Measurements from ENCODE around the gene EFNA4. TPM values are rescaled to one million over a fixed set of nuclear protein-coding genes. Genes with fewer than 3 reads are reported as not detected.

The EFNA4 gene
- total and polyA plus RNA-seq, 2 of the 4 experiments (the other 2 are of a cell fraction) = 3.8 to 11.8 TPM

DNA sequence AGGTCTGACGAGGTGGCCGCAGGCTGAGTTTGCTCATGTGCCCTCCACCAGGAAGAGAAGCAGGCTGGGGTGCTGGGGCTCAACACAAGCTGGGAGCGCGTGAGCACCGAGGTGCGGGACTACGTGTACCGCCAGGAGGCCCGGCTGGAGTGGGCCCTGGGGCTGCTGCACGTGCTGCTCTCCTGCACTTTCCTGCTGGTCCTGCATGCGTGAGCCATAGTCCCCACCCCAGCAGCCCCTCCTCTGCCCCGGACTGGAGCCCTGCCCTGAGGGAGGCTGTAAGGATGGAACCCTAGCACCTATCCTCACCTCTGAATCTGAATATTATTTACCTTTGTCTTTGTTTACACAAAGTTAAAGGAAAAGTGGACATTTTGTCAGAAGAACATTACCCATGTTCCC lies 20.2 kb upstream of the EFNA4 start:
- CTCF ChIA-PET = interaction anchor here (1.4 to 2.4 kb wide), 3 partner anchors 16 to 42 kb away, joined by 7 to 12 read pairs (median 9); no protein-coding TSS in a partner anchor
- Histone ChIP-seq H3K27me3 (ENCODE audit: control insufficient read depth, insufficient read depth, low read length) (peaks cover 21% of the 10 kb centered on the region), H4K5ac (ENCODE audit: low read depth, low read length) (no peak overlapping the region), H3K4ac (ENCODE audit: low read depth, low read length) (no peak overlapping the region), H3K9me3 (ENCODE audit: control insufficient read depth, insufficient read depth, low read length) (no peaks in the 10 kb centered on the region), H2BK120ac (ENCODE audit: low read depth, low read length) (no peak overlapping the region), H4K91ac (ENCODE audit: insufficient read depth, low read depth, low read length) (no peak overlapping the region), H3K23ac (ENCODE audit: low read depth, low read length) (no peak overlapping the region), H2BK15ac (ENCODE audit: low read depth, low read length) (no peak overlapping the region), H3K14ac (replicated peaks; ENCODE audit: low read depth, low read length) (no peak overlapping the region), H2AK5ac (ENCODE audit: low read depth, low read length) (no peak overlapping the region), H2BK5ac (ENCODE audit: low read depth, low read length, poor library complexity, severe bottlenecking) (no peak overlapping the region), H4K20me1 (ENCODE audit: insufficient read depth, low read length) (no peaks in the 10 kb centered on the region; the same call in 1 of the 2 replicates), H2BK20ac (ENCODE audit: low read depth, low read length) (no peak overlapping the region), H3K9ac (ENCODE audit: low read depth, low read length) (no peak overlapping the region), H3K27ac (ENCODE audit: insufficient read depth, low read length) (no peak overlapping the region), H3K79me1 (ENCODE audit: low read depth in 1 of 2, low read length in 2 of 2) (no peaks in the 10 kb centered on the region), H3K56ac (ENCODE audit: extremely low read depth, insufficient read depth, low read length) (no peak overlapping the region), H4K8ac (ENCODE audit: low read depth in 2 of 2, low read length in 2 of 2) (no peak overlapping the region), H3K4me2 (ENCODE audit: low read depth, low read length) (no peak overlapping the region), H3K4me1 (ENCODE audit: control insufficient read depth, insufficient read depth, low read length) (peaks cover 7% of the 10 kb centered on the region), H3K4me3 (ENCODE audit: insufficient read depth, low read depth, low read length) (no peak overlapping the region), H3K18ac (ENCODE audit: low read depth, low read length) (no peak overlapping the region), H3K9me1 (ENCODE audit: insufficient read depth, low read length) (peaks cover 8% of the 10 kb centered on the region), H3K36me3 (ENCODE audit: control insufficient read depth, insufficient read depth, low read length) (no peaks in the 10 kb centered on the region), H2AK9ac (replicated peaks; ENCODE audit: low read depth, low read length, poor library complexity) (no peak overlapping the region), H2AFZ (replicated peaks; ENCODE audit: low read length, poor library complexity) (no peak overlapping the region)
- DNase-seq (no peak), ATAC-seq (ENCODE audit: low read depth) (no peak)
- dilution Hi-C loops (cut with HindIII; ENCODE audit: low sequenced_read_pairs, unreplicated experiment) (no loop called here), in situ Hi-C loops (cut with MboI; ENCODE audit: low sequenced_read_pairs) (no loop called here), intact Hi-C loops (cut with micrococcal nuclease) (no loop called here)
- 60% methylated on average over 2 of the region's 12 CpGs; no CpG with 5 or more reads in 1 of the 2 experiments for WGBS, 2 experiments (ENCODE audit: extremely low coverage in 2 of 2, insufficient read length in 1 of 2)
- POLR2A ChIA-PET (ENCODE audit: unreplicated experiment) = no interaction called here
- no TSS peak for BruUV-seq (replicated peaks)
- no peak for TF ChIP-seq NFE2L2 (IDR thresholded peaks at IDR 0.05; ENCODE audit: low read depth, low read length)
- TF ChIP-seq CHD1 (IDR thresholded peaks at IDR 0.05; ENCODE audit: low read depth, low read length) = no peak
- no peak for TF ChIP-seq MXI1 (IDR thresholded peaks at IDR 0.05; ENCODE audit: borderline replicate concordance, low read depth, low read length)
- TF ChIP-seq, protein P1, sequence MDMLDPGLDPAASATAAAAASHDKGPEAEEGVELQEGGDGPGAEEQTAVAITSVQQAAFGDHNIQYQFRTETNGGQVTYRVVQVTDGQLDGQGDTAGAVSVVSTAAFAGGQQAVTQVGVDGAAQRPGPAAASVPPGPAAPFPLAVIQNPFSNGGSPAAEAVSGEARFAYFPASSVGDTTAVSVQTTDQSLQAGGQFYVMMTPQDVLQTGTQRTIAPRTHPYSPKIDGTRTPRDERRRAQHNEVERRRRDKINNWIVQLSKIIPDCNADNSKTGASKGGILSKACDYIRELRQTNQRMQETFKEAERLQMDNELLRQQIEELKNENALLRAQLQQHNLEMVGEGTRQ (IDR thresholded peaks at IDR 0.05; ENCODE audit: low read depth, low read length) = no peak
- no peak for TF ChIP-seq BHLHE40 (IDR thresholded peaks at IDR 0.05; ENCODE audit: low read depth, low read length)
- TF ChIP-seq MAFK (IDR thresholded peaks at IDR 0.05; ENCODE audit: low read depth, low read length) = no peak
- TF ChIP-seq SMC3 (IDR thresholded peaks at IDR 0.05; ENCODE audit: low read depth, low read length) = no peak
- TF ChIP-seq FOS (IDR thresholded peaks at IDR 0.05; ENCODE audit: low read depth, low read length) = no peak
- no peak for TF ChIP-seq RAD21 (IDR thresholded peaks at IDR 0.05; ENCODE audit: low read length)
- TF ChIP-seq, protein P2, sequence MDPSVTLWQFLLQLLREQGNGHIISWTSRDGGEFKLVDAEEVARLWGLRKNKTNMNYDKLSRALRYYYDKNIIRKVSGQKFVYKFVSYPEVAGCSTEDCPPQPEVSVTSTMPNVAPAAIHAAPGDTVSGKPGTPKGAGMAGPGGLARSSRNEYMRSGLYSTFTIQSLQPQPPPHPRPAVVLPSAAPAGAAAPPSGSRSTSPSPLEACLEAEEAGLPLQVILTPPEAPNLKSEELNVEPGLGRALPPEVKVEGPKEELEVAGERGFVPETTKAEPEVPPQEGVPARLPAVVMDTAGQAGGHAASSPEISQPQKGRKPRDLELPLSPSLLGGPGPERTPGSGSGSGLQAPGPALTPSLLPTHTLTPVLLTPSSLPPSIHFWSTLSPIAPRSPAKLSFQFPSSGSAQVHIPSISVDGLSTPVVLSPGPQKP (IDR thresholded peaks at IDR 0.05; ENCODE audit: borderline replicate concordance, low read depth, low read length) = no peak
- TF ChIP-seq POLR2A (IDR thresholded peaks at IDR 0.05; ENCODE audit: low read depth, low read length) = no peak
- no peak for TF ChIP-seq CEBPB (IDR thresholded peaks at IDR 0.05; ENCODE audit: low read depth, low read length)
- no peak for TF ChIP-seq RCOR1 (IDR thresholded peaks at IDR 0.05; ENCODE audit: insufficient replicate concordance, low read length)
- TF ChIP-seq, protein P3, sequence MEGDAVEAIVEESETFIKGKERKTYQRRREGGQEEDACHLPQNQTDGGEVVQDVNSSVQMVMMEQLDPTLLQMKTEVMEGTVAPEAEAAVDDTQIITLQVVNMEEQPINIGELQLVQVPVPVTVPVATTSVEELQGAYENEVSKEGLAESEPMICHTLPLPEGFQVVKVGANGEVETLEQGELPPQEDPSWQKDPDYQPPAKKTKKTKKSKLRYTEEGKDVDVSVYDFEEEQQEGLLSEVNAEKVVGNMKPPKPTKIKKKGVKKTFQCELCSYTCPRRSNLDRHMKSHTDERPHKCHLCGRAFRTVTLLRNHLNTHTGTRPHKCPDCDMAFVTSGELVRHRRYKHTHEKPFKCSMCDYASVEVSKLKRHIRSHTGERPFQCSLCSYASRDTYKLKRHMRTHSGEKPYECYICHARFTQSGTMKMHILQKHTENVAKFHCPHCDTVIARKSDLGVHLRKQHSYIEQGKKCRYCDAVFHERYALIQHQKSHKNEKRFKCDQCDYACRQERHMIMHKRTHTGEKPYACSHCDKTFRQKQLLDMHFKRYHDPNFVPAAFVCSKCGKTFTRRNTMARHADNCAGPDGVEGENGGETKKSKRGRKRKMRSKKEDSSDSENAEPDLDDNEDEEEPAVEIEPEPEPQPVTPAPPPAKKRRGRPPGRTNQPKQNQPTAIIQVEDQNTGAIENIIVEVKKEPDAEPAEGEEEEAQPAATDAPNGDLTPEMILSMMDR (conservative IDR thresholded peaks at IDR 0.05; ENCODE audit: low read depth, low read length) = no peak
- TF ChIP-seq MAZ (IDR thresholded peaks at IDR 0.05; ENCODE audit: borderline replicate concordance, low read depth, low read length) = no peak
- TF ChIP-seq RFX5 (IDR thresholded peaks at IDR 0.05; ENCODE audit: low read depth, low read length) = no peak
